Large intestine (tissue), 3 donors: ENCODE measurements around the gene PIBF1. TPM values are rescaled to one million over a fixed set of nuclear protein-coding genes. Genes with fewer than 3 reads are reported as not detected.
"Not testable (repeated sequence)": the region's sequence is repeated elsewhere in the genome, so short reads cannot be mapped to it uniquely, and the experiment has no call there.

Experiments used
- DNase-seq, 2 donors: peaks; one replicate each; pipeline versions ENCODE4 v3.0.0 to v3.0.0-alpha.2; 2013
- H3K27ac ChIP-seq: one replicate; pipeline ENCODE4 v1.5.1; 2013; ENCODE audit warnings: low read length
- H3K27me3 ChIP-seq: 2 replicates; pipeline ENCODE4 v1.6.1; 2013; ENCODE audit warnings: low read length; ENCODE audit not compliant: control insufficient read depth, insufficient read depth
- H3K36me3 ChIP-seq: 2 replicates; pipeline ENCODE4 v1.6.1; 2013; ENCODE audit warnings: low read length; ENCODE audit not compliant: control insufficient read depth, insufficient read depth
- H3K4me1 ChIP-seq: one replicate; pipeline ENCODE4 v1.6.1; 2013; ENCODE audit warnings: low read length; ENCODE audit not compliant: control insufficient read depth, insufficient read depth
- H3K4me3 ChIP-seq: one replicate; pipeline ENCODE4 v1.5.1; 2013; ENCODE audit warnings: low read length
- H3K9me3 ChIP-seq: one replicate; pipeline ENCODE4 v1.6.1; 2013; ENCODE audit warnings: mild to moderate bottlenecking, low read depth, low read length, moderate library complexity; ENCODE audit not compliant: control insufficient read depth
- WGBS: methylation state at CpG from one replicate; pipeline ENCODE4 v1.1.5; 2013; ENCODE audit warnings: low lambda C conversion rate; ENCODE audit not compliant: insufficient coverage; 5-methylcytosine and 5-hydroxymethylcytosine counted together
- polyA plus RNA-seq: library from polyadenylated mRNA; unstranded; fragments of 120-200 nt; gene quantifications from one replicate; pipeline ENCODE4 v1.2.1, GENCODE V29; 2013

The PIBF1 gene
- polyA plus RNA-seq, 1 donor, result 18.4 TPM

DNA sequence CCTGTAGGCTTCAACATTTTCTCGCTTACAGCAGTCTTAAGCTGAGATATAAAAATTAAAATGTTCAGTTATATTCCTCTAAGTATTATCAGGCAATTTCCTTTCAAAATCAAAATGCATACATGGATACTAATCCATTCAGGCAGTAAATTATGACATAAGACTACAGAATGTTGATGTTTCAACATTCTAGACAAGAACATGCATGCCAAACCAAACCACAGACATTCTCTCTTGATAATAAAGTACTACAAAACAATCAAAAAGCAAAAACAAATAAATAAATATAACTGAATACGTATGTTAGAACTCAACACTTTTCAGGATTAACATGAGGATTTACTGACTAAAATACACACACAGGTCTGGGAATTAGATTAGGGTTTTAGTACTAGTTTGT is 7.9 kb upstream of the PIBF1 start:
- H3K4me3 ChIP-seq, result no peak overlapping the region
- no peaks in the 10 kb centered on the region for H3K4me1 ChIP-seq
- H3K36me3 ChIP-seq, result peaks cover 70% of the 10 kb centered on the region
- no peak overlapping the region for H3K27ac ChIP-seq
- DNase-seq, result no peak
- no peaks in the 10 kb centered on the region for H3K27me3 ChIP-seq
- WGBS, result 89% methylated on average over 1 of the region's 2 CpGs
- no peaks in the 10 kb centered on the region for H3K9me3 ChIP-seq

DNA sequence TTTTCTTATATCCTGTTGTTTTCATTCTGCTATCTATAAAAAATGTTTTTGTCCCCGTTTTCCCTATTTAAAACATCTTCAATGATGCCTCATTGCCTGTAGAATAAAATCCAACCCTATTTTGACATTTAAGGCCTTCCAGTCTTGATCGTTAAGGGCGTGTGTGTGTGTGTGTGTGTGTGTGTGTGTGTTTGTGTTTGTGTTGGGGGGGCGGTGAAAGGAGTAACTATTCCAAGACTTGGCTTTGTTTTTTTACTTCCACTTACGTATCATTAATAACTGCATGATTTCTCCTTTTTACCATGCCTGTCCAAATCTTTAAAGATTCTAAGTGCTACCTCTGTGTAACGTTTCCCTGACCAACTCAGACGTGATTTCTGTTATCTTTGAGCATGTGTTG is 784 bp downstream of the PIBF1 start:
- DNase-seq, result peak in 1 of 2 donors; percentile 21
- Histone ChIP-seq H3K27me3 (no peaks in the 10 kb centered on the region), H3K4me3 (peak overlapping the region; percentile 91), H3K36me3 (peaks cover 8% of the 10 kb centered on the region), H3K27ac (peak overlapping the region; percentile 64), H3K9me3 (no peaks in the 10 kb centered on the region), H3K4me1 (peaks cover 12% of the 10 kb centered on the region)
- 0% methylated on average over 2 of the region's 7 CpGs for WGBS

DNA sequence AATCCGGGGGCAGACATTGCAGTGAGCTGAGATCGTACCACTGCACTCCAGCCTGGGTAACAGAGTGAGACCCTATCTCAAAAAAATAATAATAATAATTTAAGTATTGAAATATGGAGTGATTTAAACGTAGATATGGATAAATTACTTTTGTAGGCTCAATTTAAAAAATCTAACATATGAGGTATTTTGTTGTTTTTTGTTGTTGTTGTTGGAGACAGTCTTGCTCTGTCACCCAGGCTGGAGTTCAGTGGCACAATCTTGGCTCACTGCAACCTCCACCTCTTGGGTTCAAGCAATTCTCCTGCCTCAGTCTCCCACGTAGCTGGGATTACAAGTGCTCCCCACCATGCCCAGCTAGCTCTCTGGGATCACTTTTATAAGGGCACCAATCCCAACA is 2.7 kb downstream of the PIBF1 start:
- DNase-seq, H3K27me3 ChIP-seq, H3K36me3 ChIP-seq, H3K27ac ChIP-seq, H3K4me3 ChIP-seq, H3K9me3 ChIP-seq: not testable (repeated sequence)
- peaks cover 12% of the 10 kb centered on the region for H3K4me1 ChIP-seq
- 100% methylated on average over 1 of the region's 4 CpGs for WGBS

DNA sequence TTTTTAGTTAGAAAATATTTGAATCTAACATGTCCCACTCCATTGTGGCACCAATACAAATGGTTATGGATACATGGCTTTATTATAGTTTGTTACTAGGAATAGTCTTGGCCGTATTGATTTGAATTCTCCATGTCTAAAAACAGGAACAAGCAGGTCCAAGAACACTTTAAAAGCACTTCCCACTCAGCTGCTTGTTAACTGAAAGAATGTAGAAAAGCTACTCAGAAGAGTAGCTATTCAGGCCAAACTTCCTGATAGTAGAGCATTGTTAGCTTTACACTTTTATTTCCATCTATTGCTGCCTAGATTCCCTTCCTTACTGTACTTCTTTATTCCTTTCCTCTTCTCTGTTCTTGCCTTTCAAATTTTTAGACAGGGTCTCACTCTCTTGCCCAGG is 6.9 kb downstream of the PIBF1 start:
- no peak overlapping the region for H3K27ac ChIP-seq

DNA sequence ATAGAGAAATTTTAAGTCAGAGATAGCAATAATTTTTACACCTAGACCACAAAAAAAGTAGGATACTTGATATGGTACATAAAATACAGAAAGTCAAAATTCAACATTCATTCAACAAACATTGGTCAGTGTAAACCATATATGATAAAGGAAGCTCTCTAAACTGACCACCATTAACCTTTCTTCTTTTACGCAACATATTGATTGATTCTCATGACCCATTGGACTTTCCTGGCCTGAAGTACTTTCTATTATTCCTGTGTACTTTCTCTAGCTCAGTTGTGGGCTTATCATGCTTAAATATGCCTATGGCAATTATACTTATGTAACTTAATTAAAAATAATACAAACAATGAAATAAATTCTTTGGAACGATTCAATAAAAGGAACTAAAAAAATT is 10.7 kb downstream of the PIBF1 start:
- Histone ChIP-seq H3K9me3 (no peaks in the 10 kb centered on the region), H3K27me3 (no peaks in the 10 kb centered on the region), H3K36me3 (peaks cover 17% of the 10 kb centered on the region), H3K27ac (no peak overlapping the region), H3K4me3 (no peak overlapping the region), H3K4me1 (no peaks in the 10 kb centered on the region)
- WGBS, result 92% methylated on average over 2 of the region's 2 CpGs
- no peak for DNase-seq

More for the DNA sequence above, 6.9 kb downstream of the PIBF1 start:
- Histone ChIP-seq H3K4me1 (no peaks in the 10 kb centered on the region), H3K36me3 (peaks cover 13% of the 10 kb centered on the region), H3K4me3 (no peak overlapping the region), H3K9me3 (no peaks in the 10 kb centered on the region), H3K27me3 (no peaks in the 10 kb centered on the region)
- no CpG with 5 or more reads among the region's 1 CpG for WGBS
- no peak for DNase-seq

DNA sequence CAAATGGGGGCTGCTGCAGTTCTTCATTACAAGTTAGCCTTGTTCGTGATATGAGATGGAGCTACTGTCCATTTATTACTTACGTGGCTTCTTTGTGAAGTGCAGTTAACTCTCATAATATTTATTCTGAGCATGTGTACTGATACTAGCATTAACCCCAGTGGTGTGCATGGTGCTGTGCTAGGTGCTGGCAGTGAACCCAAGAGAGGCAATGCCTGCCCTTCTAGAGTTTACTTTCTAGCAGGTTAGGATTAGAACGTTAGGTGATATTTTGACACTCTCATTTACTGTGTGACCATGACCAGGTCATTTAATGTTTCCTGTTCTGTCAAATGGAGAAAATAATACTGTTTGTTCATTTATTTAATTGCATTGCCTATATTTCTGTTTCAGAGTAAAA is 16.9 kb downstream of the PIBF1 start:
- no CpG with 5 or more reads among the region's 3 CpGs for WGBS
- no peak for DNase-seq
- no peaks in the 10 kb centered on the region for H3K9me3 ChIP-seq
- H3K27ac ChIP-seq, result no peak overlapping the region
- no peaks in the 10 kb centered on the region for H3K4me1 ChIP-seq
- H3K4me3 ChIP-seq, result no peak overlapping the region
- H3K36me3 ChIP-seq, result peaks cover 18% of the 10 kb centered on the region
- H3K27me3 ChIP-seq, result no peaks in the 10 kb centered on the region

DNA sequence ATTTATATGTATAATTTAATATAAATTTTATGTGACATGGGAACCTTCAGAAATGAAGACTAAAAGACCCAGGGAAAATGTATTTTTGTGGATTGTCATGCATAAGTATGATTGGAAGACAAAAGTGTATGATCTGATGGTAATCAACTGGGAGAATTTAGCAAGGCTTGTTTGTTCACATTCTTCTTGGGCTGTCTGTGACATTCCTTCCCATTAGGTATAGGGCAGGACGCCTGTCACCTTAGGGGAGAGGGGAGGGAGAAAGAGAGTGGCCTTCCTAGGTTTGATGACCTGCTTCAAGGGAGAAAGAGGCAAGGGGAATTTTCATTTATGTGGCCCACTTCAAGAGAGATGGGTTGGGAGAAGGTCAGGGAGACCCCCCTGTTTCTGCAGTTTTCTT is 22.4 kb downstream of the PIBF1 start:
- DNase-seq, result no peak
- no peak overlapping the region for H3K4me3 ChIP-seq
- WGBS, result no CpG with 5 or more reads among the region's 1 CpG

DNA sequence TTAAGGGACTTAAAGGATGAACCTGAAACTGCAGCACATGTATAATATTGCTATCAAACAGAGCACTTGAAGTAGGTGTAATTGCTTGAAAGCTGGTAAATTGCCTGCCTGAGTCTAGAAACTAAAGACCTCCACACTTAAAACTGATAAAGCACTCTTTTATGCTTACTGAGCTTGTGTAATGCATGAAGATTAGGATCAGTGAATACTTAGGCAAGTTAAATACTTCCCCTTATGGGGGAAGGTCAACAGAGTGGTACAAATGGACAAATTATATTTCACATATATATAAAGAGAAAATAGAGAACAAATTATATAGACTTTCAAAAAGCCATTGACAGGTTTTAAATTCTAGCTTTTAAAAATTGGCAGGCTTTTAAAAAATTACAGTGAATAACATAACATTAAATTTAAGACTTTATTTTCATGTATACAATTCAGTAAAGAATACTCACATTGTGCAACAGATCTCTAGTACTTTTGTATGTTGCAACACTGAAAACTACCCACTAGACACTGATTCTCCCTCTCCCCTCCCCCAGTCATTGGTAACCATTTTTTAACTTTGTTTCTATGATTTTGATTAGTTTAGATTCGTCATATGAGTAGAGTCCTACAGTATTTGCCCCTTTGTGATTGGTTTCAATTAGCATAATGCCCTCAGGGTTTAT is 23.9 kb downstream of the PIBF1 start:
- Histone ChIP-seq H3K36me3 (peaks cover 13% of the 10 kb centered on the region), H3K9me3 (no peaks in the 10 kb centered on the region), H3K4me3 (no peak overlapping the region), H3K27me3 (no peaks in the 10 kb centered on the region), H3K27ac (no peak overlapping the region), H3K4me1 (peaks cover 2% of the 10 kb centered on the region)
- 100% methylated on average over 1 of the region's 1 CpG for WGBS
- no peak for DNase-seq

More for the DNA sequence above, 22.4 kb downstream of the PIBF1 start:
- Histone ChIP-seq H3K27me3 (no peaks in the 10 kb centered on the region), H3K36me3 (peaks cover 18% of the 10 kb centered on the region), H3K4me1 (peaks cover 2% of the 10 kb centered on the region), H3K9me3 (no peaks in the 10 kb centered on the region), H3K27ac (no peak overlapping the region)

DNA sequence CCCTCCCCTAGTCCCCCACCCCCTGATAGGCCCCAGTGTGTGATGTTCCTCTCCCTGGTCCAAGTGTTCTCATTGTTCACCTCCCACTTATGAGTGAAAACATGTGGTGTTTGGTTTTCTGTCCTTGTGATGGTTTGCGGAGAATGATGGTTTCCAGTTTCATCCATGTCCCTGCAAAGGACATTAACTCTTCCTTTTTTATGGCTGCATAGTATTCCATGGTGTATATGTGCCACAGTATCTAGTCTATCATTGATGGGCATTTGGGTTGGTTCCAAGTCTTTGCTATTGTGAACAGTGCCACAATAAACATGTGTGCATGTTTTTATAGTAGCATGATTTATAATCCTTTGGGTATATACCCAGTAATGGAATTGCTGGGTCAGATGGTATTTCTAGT is 24.6 kb downstream of the PIBF1 start:
- H3K36me3 ChIP-seq, result peaks cover 12% of the 10 kb centered on the region
- H3K27ac ChIP-seq, DNase-seq, H3K27me3 ChIP-seq, H3K4me1 ChIP-seq, H3K9me3 ChIP-seq, H3K4me3 ChIP-seq: not testable (repeated sequence)
- no CpG with 5 or more reads among the region's 1 CpG for WGBS

DNA sequence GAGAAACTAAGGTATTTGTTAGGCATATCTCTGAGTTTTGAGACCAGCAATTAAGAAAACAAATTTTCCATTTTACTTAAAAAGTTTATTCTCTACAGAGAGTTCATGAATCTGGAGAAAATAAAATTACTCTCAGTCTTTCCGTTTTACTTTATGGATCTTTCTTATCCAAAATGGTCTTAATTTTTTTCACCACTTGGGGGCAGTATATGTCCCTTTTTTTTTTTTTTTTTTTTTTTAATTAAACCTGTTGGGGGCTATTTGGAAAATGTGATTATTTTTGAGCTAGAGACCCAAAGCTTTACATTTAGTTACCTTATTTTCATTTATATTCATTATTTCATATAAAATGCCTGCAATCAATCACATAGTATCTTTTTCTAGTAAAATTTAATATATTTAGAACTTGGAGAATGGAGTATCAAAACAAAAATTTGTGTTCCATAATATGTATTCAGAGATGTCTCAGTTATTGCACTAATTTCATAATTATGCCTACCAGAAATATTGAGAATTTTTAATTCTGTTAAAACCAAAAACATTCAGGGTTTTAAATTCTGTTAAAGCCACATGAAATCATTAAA is 27.1 kb downstream of the PIBF1 start:
- H3K4me3 ChIP-seq, result no peak overlapping the region
- H3K27ac ChIP-seq, result no peak overlapping the region
- peaks cover 2% of the 10 kb centered on the region for H3K4me1 ChIP-seq
- peaks cover 17% of the 10 kb centered on the region for H3K36me3 ChIP-seq
- WGBS, result 0% methylated on average over 1 of the region's 1 CpG
- H3K27me3 ChIP-seq, result no peaks in the 10 kb centered on the region
- DNase-seq, result no peak
- no peaks in the 10 kb centered on the region for H3K9me3 ChIP-seq
